H1 (cell line): ENCODE results near the gene LOXL1. TPM values are rescaled to one million over a fixed set of nuclear protein-coding genes. Genes with fewer than 3 reads are reported as not detected.

Experiments
- CTCF ChIA-PET: fragments of 300-600 bp; sonication (Branson Sonifier 250); formaldehyde crosslinking; loops from one replicate; lab custom pipeline; 2021; ENCODE audit not compliant: partially characterized antibody; lab: Charles Lee
- POLR2A ChIA-PET: fragments of 300-600 bp; sonication (Branson Sonifier 250); formaldehyde crosslinking; loops from one replicate; lab custom pipeline; 2021; ENCODE audit warnings: inconsistent platforms; ENCODE audit not compliant: partially characterized antibody; lab: Charles Lee
- DNase-seq, 2 experiments: peaks; one replicate each; pipeline versions ENCODE4 v3.0.0 to v3.0.0-alpha.2; 2010 to 2022; ENCODE audit warnings: low spot score in 2 of 2, low read depth in 1 of 2, mixed read lengths in 1 of 2
- FAIRE-seq: peaks from 2 replicates; lab custom pipeline; 2011; peaks lifted over from hg19 to GRCh38; lab: Jason Lieb, UNC
- H2AFZ ChIP-seq: 2 replicates; pipeline ENCODE4 v1.8.1; 2012; ENCODE audit warnings: low read length, inconsistent platforms
- H2AK5ac ChIP-seq: 2 replicates; pipeline ENCODE4 v1.6.1; 2013; ENCODE audit warnings: low read depth, low read length
- H2BK120ac ChIP-seq: replicated peaks from 2 replicates; pipeline ENCODE3; 2013; ENCODE audit warnings: low read depth, low read length, inconsistent platforms
- H2BK12ac ChIP-seq: 2 replicates; pipeline ENCODE4 v1.6.1; 2013; ENCODE audit warnings: low read depth, low read length
- H2BK15ac ChIP-seq: 2 replicates; pipeline ENCODE4 v1.6.1; 2013; ENCODE audit warnings: low read length
- H2BK20ac ChIP-seq: 2 replicates; pipeline ENCODE4 v1.6.1; 2013; ENCODE audit warnings: low read length
- H2BK5ac ChIP-seq: 2 replicates; pipeline ENCODE4 v1.6.1; 2013; ENCODE audit warnings: low read depth, low read length
- H3K14ac ChIP-seq: 2 replicates; pipeline ENCODE4 v1.6.1; 2013; ENCODE audit warnings: inconsistent platforms; ENCODE audit not compliant: insufficient read length
- H3K18ac ChIP-seq: 2 replicates; pipeline ENCODE4 v1.6.1; 2013; ENCODE audit warnings: low read length; ENCODE audit errors: extremely low read depth
- H3K23ac ChIP-seq: 2 replicates; pipeline ENCODE4 v1.6.1; 2013; ENCODE audit warnings: inconsistent platforms; ENCODE audit not compliant: insufficient read length
- H3K23me2 ChIP-seq: 2 replicates; pipeline ENCODE4 v1.6.1; 2013; ENCODE audit warnings: low read depth, low read length
- H3K27ac ChIP-seq: 2 replicates; pipeline ENCODE4 v1.6.1; 2011; ENCODE audit warnings: low read depth, low read length, inconsistent platforms
- H3K27me3 ChIP-seq, 4 experiments: replicated peaks in 1 of 4; 1 replicate in 1 of 4; 2 replicates in 3 of 4; pipeline versions ENCODE4 v1.6.1 to v1.8.1; 2011 to 2013; ENCODE audit warnings: low read length in 3 of 4, mild to moderate bottlenecking in 3 of 4, inconsistent platforms in 2 of 4, mixed read lengths in 2 of 4, moderate library complexity in 1 of 4; ENCODE audit not compliant: control insufficient read depth in 3 of 4, insufficient read depth in 3 of 4; ENCODE audit errors: extremely low read depth in 1 of 4
- H3K36me3 ChIP-seq, 4 experiments: 2 replicates each; pipeline versions ENCODE4 v1.6.1 to v1.8.1; 2011 to 2013; ENCODE audit warnings: mild to moderate bottlenecking in 4 of 4, low read length in 3 of 4, moderate library complexity in 2 of 4, control low read depth in 1 of 4, inconsistent platforms in 1 of 4; ENCODE audit not compliant: insufficient read depth in 4 of 4, control insufficient read depth in 2 of 4
- H3K4ac ChIP-seq: replicated peaks from 2 replicates; pipeline ENCODE3; 2013; ENCODE audit warnings: low read length, low read depth, mixed read lengths, inconsistent platforms; ENCODE audit not compliant: insufficient read length
- H3K4me1 ChIP-seq, 4 experiments: replicated peaks in 1 of 4; 1 replicate in 1 of 4; 2 replicates in 3 of 4; pipeline versions ENCODE4 v1.6.1 to v1.8.1; 2011 to 2013; ENCODE audit warnings: low read length in 3 of 4, inconsistent platforms in 2 of 4, mixed read lengths in 1 of 4; ENCODE audit not compliant: insufficient read depth in 4 of 4, control insufficient read depth in 3 of 4
- H3K4me2 ChIP-seq, 2 experiments: 2 replicates each; pipeline versions ENCODE4 v1.6.1 to v1.8.1; 2011 to 2013; ENCODE audit warnings: low read depth in 2 of 2, low read length in 2 of 2, control low read depth in 1 of 2, inconsistent platforms in 1 of 2, mild to moderate bottlenecking in 1 of 2; ENCODE audit not compliant: insufficient read depth in 1 of 2
- H3K4me3 ChIP-seq, 4 experiments: fragments of 200-600, 300-600 bp in 1 of 4; sonication (generic), shearing (Covaris generic), sonication (Bioruptor Twin) in 1 of 4; 2 replicates each; pipeline versions ENCODE4 v1.5.1 to v1.8.1; 2011 to 2016; ENCODE audit warnings: low read length in 4 of 4, low read depth in 3 of 4, control low read depth in 2 of 4, inconsistent platforms in 2 of 4, mild to moderate bottlenecking in 2 of 4, mixed read lengths in 1 of 4, moderate library complexity in 1 of 4; ENCODE audit not compliant: insufficient read depth in 2 of 4; ENCODE audit errors: extremely low read depth in 1 of 4
- H3K56ac ChIP-seq: replicated peaks from 2 replicates; pipeline ENCODE3; 2013; ENCODE audit warnings: low read depth, mild to moderate bottlenecking, mixed read lengths, low read length, inconsistent platforms; ENCODE audit not compliant: insufficient read length
- H3K79me1 ChIP-seq: 2 replicates; pipeline ENCODE4 v1.6.1; 2013; ENCODE audit warnings: low read depth, low read length, control low read depth
- H3K79me2 ChIP-seq, 2 experiments: 2 replicates each; pipeline versions ENCODE4 v1.6.1 to v1.8.1; 2012 to 2013; ENCODE audit warnings: low read length in 2 of 2, mild to moderate bottlenecking in 2 of 2, inconsistent platforms in 1 of 2; ENCODE audit not compliant: insufficient read depth in 2 of 2, control insufficient read depth in 1 of 2
- H3K9ac ChIP-seq, 4 experiments: replicated peaks in 1 of 4; 1 replicate in 1 of 4; 2 replicates in 3 of 4; pipeline versions ENCODE4 v1.6.1 to v1.8.1; 2011 to 2013; ENCODE audit warnings: low read depth in 3 of 4, low read length in 3 of 4, control low read depth in 2 of 4, mild to moderate bottlenecking in 2 of 4, moderate library complexity in 2 of 4, inconsistent platforms in 1 of 4; ENCODE audit errors: extremely low read depth in 1 of 4
- H3K9me3 ChIP-seq, 2 experiments: 2 replicates each; pipeline versions ENCODE4 v1.6.1 to v1.8.1; 2012 to 2013; ENCODE audit warnings: mild to moderate bottlenecking in 2 of 2, moderate library complexity in 2 of 2, control low read depth in 1 of 2, inconsistent platforms in 1 of 2, low read depth in 1 of 2, low read length in 1 of 2, mixed read lengths in 1 of 2; ENCODE audit not compliant: insufficient read depth in 2 of 2
- H4K20me1 ChIP-seq, 2 experiments: replicated peaks in 1 of 2; 2 replicates each; pipeline versions ENCODE3 to v1.8.1; 2011 to 2013; ENCODE audit warnings: inconsistent platforms in 2 of 2, low read length in 2 of 2, mild to moderate bottlenecking in 1 of 2; ENCODE audit not compliant: insufficient read depth in 2 of 2, control insufficient read depth in 1 of 2
- H4K5ac ChIP-seq: 2 replicates; pipeline ENCODE4 v1.6.1; 2013; ENCODE audit warnings: low read length, low read depth, mixed read lengths, inconsistent platforms; ENCODE audit not compliant: insufficient read length
- H4K8ac ChIP-seq: 2 replicates; pipeline ENCODE4 v1.8.0; 2013; ENCODE audit warnings: mild to moderate bottlenecking, moderate library complexity, low read length, inconsistent platforms; ENCODE audit not compliant: insufficient read depth; ENCODE audit errors: extremely low read depth
- H4K91ac ChIP-seq: replicated peaks from 2 replicates; pipeline ENCODE3; 2013; ENCODE audit warnings: low read length, mixed read lengths, inconsistent platforms; ENCODE audit not compliant: insufficient read length
- BCL11A ChIP-seq, 2 experiments: IDR thresholded peaks; one replicate each; pipeline ENCODE4 v1.6.1; 2011; ENCODE audit warnings: low read depth in 2 of 2, low read length in 2 of 2, mild to moderate bottlenecking in 2 of 2
- CEBPB ChIP-seq: IDR thresholded peaks from 2 replicates; pipeline ENCODE4 v1.6.1; 2012; ENCODE audit warnings: low read depth, low read length
- CTBP2 ChIP-seq: IDR thresholded peaks from 2 replicates; pipeline ENCODE4 v1.7.0; 2011; ENCODE audit warnings: borderline replicate concordance, mild to moderate bottlenecking, moderate library complexity, mixed read lengths, low read length; ENCODE audit not compliant: insufficient read depth, insufficient read length
- EP300 ChIP-seq, 2 experiments: IDR thresholded peaks; 1 replicate in 1 of 2; 2 replicates in 1 of 2; pipeline ENCODE4 v1.6.1; 2011 to 2012; ENCODE audit warnings: low read depth in 2 of 2, low read length in 2 of 2, mild to moderate bottlenecking in 2 of 2, borderline replicate concordance in 1 of 2, inconsistent platforms in 1 of 2, moderate library complexity in 1 of 2
- JUND ChIP-seq: IDR thresholded peaks from 2 replicates; pipeline ENCODE4 v1.6.1; 2011; ENCODE audit warnings: mild to moderate bottlenecking, improper control_type of control experiment, low read length
- RFX5 ChIP-seq: IDR thresholded peaks from 2 replicates; pipeline ENCODE4 v1.6.1; 2011; ENCODE audit warnings: low read depth, low read length, improper control_type of control experiment, borderline replicate concordance
- RXRA ChIP-seq: IDR thresholded peaks from 2 replicates; pipeline ENCODE4 v1.6.1; 2011; ENCODE audit warnings: low read depth, mild to moderate bottlenecking, low read length, moderate library complexity; ENCODE audit not compliant: insufficient read depth
- SIX5 ChIP-seq: IDR thresholded peaks from 2 replicates; pipeline ENCODE4 v1.6.1; 2011; ENCODE audit warnings: mild to moderate bottlenecking, low read depth, low read length
- SP2 ChIP-seq: IDR thresholded peaks from 2 replicates; pipeline ENCODE4 v1.6.1; 2012; ENCODE audit warnings: mild to moderate bottlenecking, low read length, inconsistent platforms
- SP4 ChIP-seq: IDR thresholded peaks from 2 replicates; pipeline ENCODE4 v1.6.1; 2012; ENCODE audit warnings: low read length, inconsistent platforms
- TAF1 ChIP-seq: IDR thresholded peaks from 2 replicates; pipeline ENCODE4 v1.6.1; 2011; ENCODE audit warnings: mild to moderate bottlenecking, low read depth, low read length
- WGBS, 2 experiments: shearing (Covaris generic) in 1 of 2; methylation state at CpG; one replicate each; pipeline versions ENCODE4 v1.1.6 to v1.1.7; 2013 to 2015; ENCODE audit warnings: low lambda C conversion rate in 2 of 2, mixed read lengths in 2 of 2, inconsistent platforms in 1 of 2, low coverage in 1 of 2, missing lambda C conversion rate in 1 of 2; ENCODE audit not compliant: insufficient replicate concordance in 2 of 2, insufficient coverage in 1 of 2, insufficient read length in 1 of 2; ENCODE audit errors: extremely low coverage in 1 of 2, missing lambda C conversion rate in 1 of 2; 5-methylcytosine and 5-hydroxymethylcytosine counted together
- polyA plus RNA-seq, 7 experiments: library from polyadenylated mRNA; depleted of rRNA in 3 of 7; stranded (reverse) in 5 of 7; unstranded in 2 of 7; fragments of >200 nt in 5 of 7; fragments of 200-250 nt in 2 of 7; gene quantifications; 1 replicate in 5 of 7; 2 replicates in 1 of 7; 4 replicates in 1 of 7; pipeline versions ENCODE4 v1.2.1 to v1.2.3, GENCODE V29; 2011 to 2013; ENCODE audit warnings: missing spikeins in 2 of 7, mixed read lengths in 2 of 7
- total RNA-seq: library from RNA; stranded (reverse); fragmentation: NEBNext Ultra II Directional; extraction: Animal tissue kit (Norgen Biotek cat#: 25700); gene quantifications from 2 replicates; pipeline ENCODE4 v1.2.1, GENCODE V29; 2021

The LOXL1 gene
- total and polyA plus RNA-seq, 2 of the 8 experiments (the other 6 are each of a cell fraction or from before 2014, with no cell fraction given) = 8.1 to 14.4 TPM

- Histone ChIP-seq H4K91ac (peak overlapping the region; percentile 17), H2BK15ac (0 out of 2 replicates have a peak overlapping the region, but pooled peaks have one; percentile 29), H3K56ac (no peak overlapping the region), H3K27me3 (no peaks in the 10 kb centered on the region), H3K9ac (no peak overlapping the region), H2BK20ac (no peak overlapping the region), H2BK120ac (no peak overlapping the region), H3K9me3 (no peaks in the 10 kb centered on the region), H4K20me1 (peaks cover 0 to 2% of the 10 kb centered on the region in 2 experiments), H2AK5ac (no peak overlapping the region), H2BK5ac (no peak overlapping the region), H3K14ac (no peak overlapping the region), H3K4ac (no peak overlapping the region), H4K5ac (no peak overlapping the region), H3K4me3 (no peak overlapping the region), H3K4me2 (no peak overlapping the region), H3K4me1 (no peaks in the 10 kb centered on the region; a peak in 1 of 7 replicates), H3K27ac (no peak overlapping the region), H2AFZ (no peak overlapping the region), H3K18ac (no peak overlapping the region), H3K79me1 (no peaks in the 10 kb centered on the region), H3K36me3 (no peaks in the 10 kb centered on the region), H3K23me2 (no peaks in the 10 kb centered on the region), H2BK12ac (no peak overlapping the region), H4K8ac (no peak overlapping the region), H3K23ac (no peak overlapping the region), H3K79me2 (no peaks in the 10 kb centered on the region)
- TF ChIP-seq SIX5 = no peak
- TF ChIP-seq EP300 (IDR thresholded peaks at IDR 0.05; ENCODE audit: borderline replicate concordance in 1 of 2, low read depth in 2 of 2, low read length in 2 of 2) = no peak
- no peak for TF ChIP-seq TAF1
- TF ChIP-seq SP4 = no peak
- TF ChIP-seq CEBPB = no peak
- TF ChIP-seq SP2 = no peak
- TF ChIP-seq CTBP2 = no peak
- no peak for TF ChIP-seq RXRA
- TF ChIP-seq BCL11A (IDR thresholded peaks at IDR 0.05; ENCODE audit: low read depth in 2 of 2, low read length in 2 of 2) = no peak
- no peak for TF ChIP-seq RFX5
- TF ChIP-seq JUND = no peak
- DNase-seq (no peak), FAIRE-seq (no peak)
- WGBS, 2 experiments = 79% methylated on average over 13 of the region's 13 CpGs; no CpG with 5 or more reads in 1 of the 2 experiments
- ChIA-PET CTCF (interaction anchor here (0.5 to 1.9 kb wide), 3 partner anchors 20 to 512 kb away, joined by 3 to 7 read pairs (median 6); no protein-coding TSS in a partner anchor), POLR2A (no interaction called here)
Measured at GRCh38 chr15:73944161-73945129, 18.2 kb downstream of the LOXL1 start.
